Measurements from ENCODE around the gene WNK3. TPM values are rescaled to one million over a fixed set of nuclear protein-coding genes. Genes with fewer than 3 reads are reported as not detected.

Gene WNK3
- total RNA-seq, 1 donor from 2014 or later, result 3.1 TPM

DNA sequence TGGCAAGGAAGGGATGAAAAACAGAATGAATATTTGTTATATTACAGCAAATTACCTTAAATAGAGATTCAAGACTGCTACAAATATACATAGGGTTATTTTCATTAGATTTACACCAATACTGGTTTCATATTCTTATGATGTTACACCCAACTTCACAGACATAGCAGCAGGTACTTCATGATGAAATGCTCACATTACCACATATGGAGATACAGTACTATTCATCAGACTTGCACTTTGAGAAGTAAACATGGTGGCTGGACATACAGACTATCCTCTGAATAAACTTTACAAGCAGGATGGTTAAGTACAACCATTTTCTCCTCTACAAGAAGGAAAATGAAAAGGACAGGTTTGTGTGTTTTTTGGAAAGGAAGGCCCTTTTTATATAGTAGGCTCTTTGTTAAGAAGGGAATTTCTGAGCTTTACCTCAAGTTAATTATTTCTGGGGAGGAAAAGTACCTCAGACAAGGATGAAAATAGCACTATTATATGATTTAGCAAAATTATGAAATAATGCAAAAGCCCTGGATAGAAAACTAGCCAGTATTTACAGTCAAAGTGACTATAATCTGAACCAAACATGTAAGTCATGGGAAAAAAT, 162.8 kb downstream of the WNK3 start:
- no peak for DNase-seq (ENCODE audit: low read depth)
- H3K4me3 ChIP-seq (ENCODE audit: low read depth, low read length), result no peak overlapping the region
- no peaks in the 10 kb centered on the region for H3K36me3 ChIP-seq (ENCODE audit: control insufficient read depth, insufficient read depth, low read length)
- no peaks in the 10 kb centered on the region for H3K27me3 ChIP-seq (ENCODE audit: control insufficient read depth, insufficient read depth, low read length)
- TF ChIP-seq, protein P1, sequence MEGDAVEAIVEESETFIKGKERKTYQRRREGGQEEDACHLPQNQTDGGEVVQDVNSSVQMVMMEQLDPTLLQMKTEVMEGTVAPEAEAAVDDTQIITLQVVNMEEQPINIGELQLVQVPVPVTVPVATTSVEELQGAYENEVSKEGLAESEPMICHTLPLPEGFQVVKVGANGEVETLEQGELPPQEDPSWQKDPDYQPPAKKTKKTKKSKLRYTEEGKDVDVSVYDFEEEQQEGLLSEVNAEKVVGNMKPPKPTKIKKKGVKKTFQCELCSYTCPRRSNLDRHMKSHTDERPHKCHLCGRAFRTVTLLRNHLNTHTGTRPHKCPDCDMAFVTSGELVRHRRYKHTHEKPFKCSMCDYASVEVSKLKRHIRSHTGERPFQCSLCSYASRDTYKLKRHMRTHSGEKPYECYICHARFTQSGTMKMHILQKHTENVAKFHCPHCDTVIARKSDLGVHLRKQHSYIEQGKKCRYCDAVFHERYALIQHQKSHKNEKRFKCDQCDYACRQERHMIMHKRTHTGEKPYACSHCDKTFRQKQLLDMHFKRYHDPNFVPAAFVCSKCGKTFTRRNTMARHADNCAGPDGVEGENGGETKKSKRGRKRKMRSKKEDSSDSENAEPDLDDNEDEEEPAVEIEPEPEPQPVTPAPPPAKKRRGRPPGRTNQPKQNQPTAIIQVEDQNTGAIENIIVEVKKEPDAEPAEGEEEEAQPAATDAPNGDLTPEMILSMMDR (IDR thresholded peaks at IDR 0.05; ENCODE audit: insufficient read depth, low read length, poor library complexity, severe bottlenecking), result no peak

DNA sequence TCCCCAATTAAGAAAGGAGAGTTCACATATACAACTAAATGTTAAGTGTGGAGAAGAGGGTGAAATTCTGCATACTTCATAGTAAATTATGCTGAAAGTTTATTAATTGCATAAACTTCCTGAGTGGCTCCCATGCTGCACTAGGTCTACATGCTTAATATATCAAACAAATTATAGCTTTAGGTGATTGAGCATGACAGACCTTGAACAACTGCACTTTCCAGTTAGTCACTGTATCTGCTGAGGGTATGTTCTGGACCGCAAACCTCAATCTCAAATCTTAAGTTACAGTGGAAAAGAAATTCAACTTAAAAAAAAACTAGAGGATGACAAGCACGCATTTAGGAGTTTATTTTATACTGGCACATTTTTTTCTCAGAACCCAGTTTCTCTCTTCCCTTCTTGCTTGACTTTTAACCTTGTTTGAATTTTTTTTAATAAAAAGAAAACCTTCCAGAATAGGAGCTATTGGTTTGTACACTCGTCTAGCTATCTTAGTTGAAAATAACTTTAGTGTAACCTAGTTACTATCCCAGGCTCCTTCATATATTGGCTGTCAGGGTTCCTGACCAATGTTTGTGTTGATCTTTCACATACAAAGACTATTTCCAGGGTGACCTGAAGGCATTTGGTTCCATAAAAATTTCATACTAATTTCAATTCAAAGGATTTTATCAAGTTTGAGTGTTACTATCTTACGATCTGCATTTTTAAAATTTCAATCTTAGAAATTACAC, 164.6 kb downstream of the WNK3 start:
- no peak overlapping the region for H3K4me3 ChIP-seq (ENCODE audit: low read depth, low read length)
- DNase-seq (ENCODE audit: low read depth), result no peak
- H3K36me3 ChIP-seq (ENCODE audit: control insufficient read depth, insufficient read depth, low read length), result no peaks in the 10 kb centered on the region
- TF ChIP-seq, protein P1 (IDR thresholded peaks at IDR 0.05; ENCODE audit: insufficient read depth, low read length, poor library complexity, severe bottlenecking), result no peak
- no peaks in the 10 kb centered on the region for H3K27me3 ChIP-seq (ENCODE audit: control insufficient read depth, insufficient read depth, low read length)

- TF ChIP-seq, protein P1 (IDR thresholded peaks at IDR 0.05; ENCODE audit: insufficient read depth, low read length, poor library complexity, severe bottlenecking), result no peak
- Histone ChIP-seq H3K4me3 (ENCODE audit: low read depth, low read length) (no peak overlapping the region), H3K36me3 (ENCODE audit: control insufficient read depth, insufficient read depth, low read length) (no peaks in the 10 kb centered on the region), H3K27me3 (ENCODE audit: control insufficient read depth, insufficient read depth, low read length) (no peaks in the 10 kb centered on the region)
- DNase-seq (ENCODE audit: low read depth), result no peak
Observed at GRCh38 chrX:54184474-54184873, 173.4 kb downstream of the WNK3 start.

GRCh38 chrX:54182864-54183613, 174.8 kb downstream of the WNK3 start, which contains the start of gene FAM120C:
Gene FAM120C, minus strand, starts transcription at chrX:54183254. Its CDS starts 56 bp downstream, at chrX:54183198.
- TF ChIP-seq, protein P1 (IDR thresholded peaks at IDR 0.05; ENCODE audit: insufficient read depth, low read length, poor library complexity, severe bottlenecking), result no peak
- H3K27me3 ChIP-seq (ENCODE audit: control insufficient read depth, insufficient read depth, low read length), result no peaks in the 10 kb centered on the region
- DNase-seq (ENCODE audit: low read depth), result no peak

GRCh38 chrX:54182194-54182863, 175.5 kb downstream of the WNK3 start:
- no peak for DNase-seq (ENCODE audit: low read depth)
- H3K4me3 ChIP-seq (ENCODE audit: low read depth, low read length), result peak overlapping the region; percentile 48
- H3K27me3 ChIP-seq (ENCODE audit: control insufficient read depth, insufficient read depth, low read length), result no peaks in the 10 kb centered on the region
- H3K36me3 ChIP-seq (ENCODE audit: control insufficient read depth, insufficient read depth, low read length), result no peaks in the 10 kb centered on the region
- TF ChIP-seq, protein P1 (IDR thresholded peaks at IDR 0.05; ENCODE audit: insufficient read depth, low read length, poor library complexity, severe bottlenecking), result no peak

More at GRCh38 chrX:54182864-54183613, 174.8 kb downstream of the WNK3 start, which contains the start of gene FAM120C:
- peak within 1 kb of the TSS; percentile 48 for H3K4me3 ChIP-seq (ENCODE audit: low read depth, low read length)
- H3K36me3 ChIP-seq (ENCODE audit: control insufficient read depth, insufficient read depth, low read length), result no peaks in the 10 kb centered on the region

All from kidney epithelial cell (primary cell).